GM23338 (cell line): ENCODE measurements around the gene GABARAPL1. TPM values are rescaled to one million over a fixed set of nuclear protein-coding genes. Genes with fewer than 3 reads are reported as not detected.

Experiments
- EZH2 ChIP-seq: fragments of 200-600 bp; sonication (generic); IDR thresholded peaks from one replicate; pipeline ENCODE4 v1.8.0; 2017; ENCODE audit warnings: antibody characterized with exemption, mild to moderate bottlenecking, low read depth; ENCODE audit not compliant: unreplicated experiment
- JUNB ChIP-seq: IDR thresholded peaks from one replicate; pipeline ENCODE4 v1.6.1; 2016; ENCODE audit warnings: antibody characterized with exemption; ENCODE audit not compliant: unreplicated experiment
- REST ChIP-seq: IDR thresholded peaks from one replicate; pipeline ENCODE4 v1.6.1; 2018; ENCODE audit warnings: antibody characterized with exemption; ENCODE audit not compliant: unreplicated experiment
- STAT1 ChIP-seq: IDR thresholded peaks from one replicate; pipeline ENCODE4 v1.6.1; 2016; ENCODE audit warnings: antibody characterized with exemption; ENCODE audit not compliant: unreplicated experiment
- ZNF114 ChIP-seq: fragments of 250-450 bp; sonication (Bioruptor Pico); IDR thresholded peaks from 2 replicates; pipeline ENCODE4 v1.5.0; 2020; ENCODE audit warnings: mild to moderate bottlenecking, moderate library complexity
- polyA plus RNA-seq: library from polyadenylated mRNA; unstranded; fragments of >200 nt; fragmentation: Nextera tagmentation; extraction: Ambion mirVana; gene quantifications from 2 replicates; pipeline ENCODE4 v1.2.1, GENCODE V29; 2016
- total RNA-seq: library from RNA; depleted of rRNA; stranded (reverse); fragments of >200 nt; shearing (Covaris generic); gene quantifications from 2 replicates; pipeline ENCODE4 v1.2.3, GENCODE V29; 2014
- TF ChIP-seq, protein P1 (sequence below): fragments of 250-450 bp; sonication (Bioruptor Pico); IDR thresholded peaks from 2 replicates; pipeline ENCODE4 v1.5.0; 2020; ENCODE audit warnings: mild to moderate bottlenecking, moderate library complexity
- TF ChIP-seq, protein P2 (sequence below): IDR thresholded peaks from 2 replicates; pipeline ENCODE4 v1.6.1; 2016; ENCODE audit warnings: antibody characterized with exemption

The GABARAPL1 gene
- total and polyA plus RNA-seq, 2 experiments from 2014 or later = 35.7 to 77.8 TPM

DNA sequence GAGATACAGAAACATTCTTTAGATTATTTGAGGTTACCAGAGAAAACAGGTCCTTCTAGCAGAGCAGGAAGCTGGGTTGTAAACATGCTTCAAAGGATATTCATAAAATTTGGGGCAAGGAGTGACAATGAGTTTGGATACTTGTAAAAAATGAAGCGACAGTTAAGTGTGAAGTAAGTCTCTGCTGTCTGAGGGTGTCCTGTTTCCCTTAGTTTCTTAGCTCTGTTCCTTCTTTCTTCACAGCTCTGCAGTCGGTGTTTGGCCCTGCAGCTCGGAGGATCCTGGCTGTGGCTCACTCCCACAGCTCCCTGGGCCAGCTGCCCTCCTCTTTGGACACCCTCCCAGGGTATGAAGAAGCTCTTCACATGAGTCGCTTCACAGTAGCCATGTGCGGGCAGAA lies 23.0 kb upstream of the GABARAPL1 start (continued):
- TF ChIP-seq, protein P1, sequence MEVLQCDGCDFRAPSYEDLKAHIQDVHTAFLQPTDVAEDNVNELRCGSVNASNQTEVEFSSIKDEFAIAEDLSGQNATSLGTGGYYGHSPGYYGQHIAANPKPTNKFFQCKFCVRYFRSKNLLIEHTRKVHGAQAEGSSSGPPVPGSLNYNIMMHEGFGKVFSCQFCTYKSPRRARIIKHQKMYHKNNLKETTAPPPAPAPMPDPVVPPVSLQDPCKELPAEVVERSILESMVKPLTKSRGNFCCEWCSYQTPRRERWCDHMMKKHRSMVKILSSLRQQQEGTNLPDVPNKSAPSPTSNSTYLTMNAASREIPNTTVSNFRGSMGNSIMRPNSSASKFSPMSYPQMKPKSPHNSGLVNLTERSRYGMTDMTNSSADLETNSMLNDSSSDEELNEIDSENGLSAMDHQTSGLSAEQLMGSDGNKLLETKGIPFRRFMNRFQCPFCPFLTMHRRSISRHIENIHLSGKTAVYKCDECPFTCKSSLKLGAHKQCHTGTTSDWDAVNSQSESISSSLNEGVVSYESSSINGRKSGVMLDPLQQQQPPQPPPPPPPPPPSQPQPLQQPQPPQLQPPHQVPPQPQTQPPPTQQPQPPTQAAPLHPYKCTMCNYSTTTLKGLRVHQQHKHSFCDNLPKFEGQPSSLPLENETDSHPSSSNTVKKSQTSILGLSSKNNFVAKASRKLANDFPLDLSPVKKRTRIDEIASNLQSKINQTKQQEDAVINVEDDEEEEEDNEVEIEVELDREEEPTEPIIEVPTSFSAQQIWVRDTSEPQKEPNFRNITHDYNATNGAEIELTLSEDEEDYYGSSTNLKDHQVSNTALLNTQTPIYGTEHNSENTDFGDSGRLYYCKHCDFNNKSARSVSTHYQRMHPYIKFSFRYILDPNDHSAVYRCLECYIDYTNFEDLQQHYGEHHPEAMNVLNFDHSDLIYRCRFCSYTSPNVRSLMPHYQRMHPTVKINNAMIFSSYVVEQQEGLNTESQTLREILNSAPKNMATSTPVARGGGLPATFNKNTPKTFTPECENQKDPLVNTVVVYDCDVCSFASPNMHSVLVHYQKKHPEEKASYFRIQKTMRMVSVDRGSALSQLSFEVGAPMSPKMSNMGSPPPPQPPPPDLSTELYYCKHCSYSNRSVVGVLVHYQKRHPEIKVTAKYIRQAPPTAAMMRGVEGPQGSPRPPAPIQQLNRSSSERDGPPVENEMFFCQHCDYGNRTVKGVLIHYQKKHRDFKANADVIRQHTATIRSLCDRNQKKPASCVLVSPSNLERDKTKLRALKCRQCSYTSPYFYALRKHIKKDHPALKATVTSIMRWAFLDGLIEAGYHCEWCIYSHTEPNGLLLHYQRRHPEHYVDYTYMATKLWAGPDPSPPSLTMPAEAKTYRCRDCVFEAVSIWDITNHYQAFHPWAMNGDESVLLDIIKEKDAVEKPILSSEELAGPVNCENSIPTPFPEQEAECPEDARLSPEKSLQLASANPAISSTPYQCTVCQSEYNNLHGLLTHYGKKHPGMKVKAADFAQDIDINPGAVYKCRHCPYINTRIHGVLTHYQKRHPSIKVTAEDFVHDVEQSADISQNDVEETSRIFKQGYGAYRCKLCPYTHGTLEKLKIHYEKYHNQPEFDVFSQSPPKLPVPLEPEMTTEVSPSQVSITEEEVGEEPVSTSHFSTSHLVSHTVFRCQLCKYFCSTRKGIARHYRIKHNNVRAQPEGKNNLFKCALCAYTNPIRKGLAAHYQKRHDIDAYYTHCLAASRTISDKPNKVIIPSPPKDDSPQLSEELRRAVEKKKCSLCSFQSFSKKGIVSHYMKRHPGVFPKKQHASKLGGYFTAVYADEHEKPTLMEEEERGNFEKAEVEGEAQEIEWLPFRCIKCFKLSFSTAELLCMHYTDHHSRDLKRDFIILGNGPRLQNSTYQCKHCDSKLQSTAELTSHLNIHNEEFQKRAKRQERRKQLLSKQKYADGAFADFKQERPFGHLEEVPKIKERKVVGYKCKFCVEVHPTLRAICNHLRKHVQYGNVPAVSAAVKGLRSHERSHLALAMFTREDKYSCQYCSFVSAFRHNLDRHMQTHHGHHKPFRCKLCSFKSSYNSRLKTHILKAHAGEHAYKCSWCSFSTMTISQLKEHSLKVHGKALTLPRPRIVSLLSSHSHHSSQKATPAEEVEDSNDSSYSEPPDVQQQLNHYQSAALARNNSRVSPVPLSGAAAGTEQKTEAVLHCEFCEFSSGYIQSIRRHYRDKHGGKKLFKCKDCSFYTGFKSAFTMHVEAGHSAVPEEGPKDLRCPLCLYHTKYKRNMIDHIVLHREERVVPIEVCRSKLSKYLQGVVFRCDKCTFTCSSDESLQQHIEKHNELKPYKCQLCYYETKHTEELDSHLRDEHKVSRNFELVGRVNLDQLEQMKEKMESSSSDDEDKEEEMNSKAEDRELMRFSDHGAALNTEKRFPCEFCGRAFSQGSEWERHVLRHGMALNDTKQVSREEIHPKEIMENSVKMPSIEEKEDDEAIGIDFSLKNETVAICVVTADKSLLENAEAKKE (CRISPR knock-in tag) = no peak
- TF ChIP-seq EZH2 (no peak), JUNB (no peak), STAT1 (no peak), ZNF114 (CRISPR knock-in tag) (no peak), REST (no peak)
- TF ChIP-seq, protein P2, sequence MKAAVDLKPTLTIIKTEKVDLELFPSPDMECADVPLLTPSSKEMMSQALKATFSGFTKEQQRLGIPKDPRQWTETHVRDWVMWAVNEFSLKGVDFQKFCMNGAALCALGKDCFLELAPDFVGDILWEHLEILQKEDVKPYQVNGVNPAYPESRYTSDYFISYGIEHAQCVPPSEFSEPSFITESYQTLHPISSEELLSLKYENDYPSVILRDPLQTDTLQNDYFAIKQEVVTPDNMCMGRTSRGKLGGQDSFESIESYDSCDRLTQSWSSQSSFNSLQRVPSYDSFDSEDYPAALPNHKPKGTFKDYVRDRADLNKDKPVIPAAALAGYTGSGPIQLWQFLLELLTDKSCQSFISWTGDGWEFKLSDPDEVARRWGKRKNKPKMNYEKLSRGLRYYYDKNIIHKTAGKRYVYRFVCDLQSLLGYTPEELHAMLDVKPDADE = no peak
